Type B pancreatic cell (in vitro differentiated cells): ENCODE data around the gene LIMA1. TPM values are rescaled to one million over a fixed set of nuclear protein-coding genes. Genes with fewer than 3 reads are reported as not detected.

Source experiments
- DNase-seq: peaks from one replicate; pipeline ENCODE4 v3.0.0; 2021; ENCODE audit warnings: mixed read lengths; ENCODE audit not compliant: unreplicated experiment; ENCODE audit errors: extremely low spot score
- H3K27ac Mint-ChIP-seq: 2 replicates; pipeline ENCODE4 v1.8.0; 2021; ENCODE audit warnings: mild to moderate bottlenecking, mixed read lengths
- H3K27me3 Mint-ChIP-seq: 2 replicates; pipeline ENCODE4 v1.8.0; 2021; ENCODE audit warnings: mixed read lengths
- H3K36me3 Mint-ChIP-seq: 2 replicates; pipeline ENCODE4 v1.8.0; 2021; ENCODE audit warnings: mixed read lengths
- H3K4me1 Mint-ChIP-seq: one replicate; pipeline ENCODE4 v1.8.0; 2021; ENCODE audit warnings: mixed read lengths; ENCODE audit not compliant: unreplicated experiment
- H3K4me3 Mint-ChIP-seq: 2 replicates; pipeline ENCODE4 v1.8.0; 2021; ENCODE audit warnings: mild to moderate bottlenecking, mixed read lengths
- H3K9me3 Mint-ChIP-seq: 2 replicates; pipeline ENCODE4 v1.8.0; 2021; ENCODE audit warnings: mixed read lengths
- CTCF ChIP-seq: fragments of 200-600 bp; sonication (generic); conservative IDR thresholded peaks from 2 replicates; pipeline ENCODE4 v1.5.0; 2021; ENCODE audit warnings: antibody characterized with exemption, mild to moderate bottlenecking
- total RNA-seq: library from RNA; stranded (reverse); gene quantifications from 2 replicates; pipeline ENCODE4 v1.2.1, GENCODE V29; 2021; ENCODE audit warnings: low replicate concordance

Gene LIMA1
- total RNA-seq, 1 donor from 2014 or later = 54.4 TPM

DNA sequence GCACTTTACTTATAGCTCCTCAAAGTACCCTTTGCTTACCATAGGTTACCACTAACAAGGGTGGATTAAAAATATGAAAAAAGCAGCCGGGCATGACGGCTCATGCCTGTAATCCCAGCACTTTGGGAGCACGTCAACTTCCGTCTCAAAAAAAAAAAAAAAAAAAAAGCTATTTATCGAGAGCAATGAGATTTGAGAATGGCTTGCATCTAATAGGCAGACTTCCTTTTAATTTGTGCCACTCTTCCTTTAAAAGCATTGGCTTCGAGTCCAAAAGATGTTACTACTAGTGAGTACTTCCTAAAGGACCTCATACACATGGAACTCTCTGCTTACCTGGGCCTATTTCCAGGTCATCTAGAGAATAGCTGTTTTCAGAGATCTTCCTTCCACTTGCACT is 77.7 kb downstream of the LIMA1 start:
- no peak overlapping the region for H3K4me3 Mint-ChIP-seq
- H3K27ac Mint-ChIP-seq = no peak overlapping the region
- no peak for TF ChIP-seq CTCF
- no peaks in the 10 kb centered on the region for H3K9me3 Mint-ChIP-seq
- H3K36me3 Mint-ChIP-seq = peaks cover 33% of the 10 kb centered on the region
- no peak for DNase-seq
- H3K4me1 Mint-ChIP-seq = peaks cover 3% of the 10 kb centered on the region
- H3K27me3 Mint-ChIP-seq = no peaks in the 10 kb centered on the region

GRCh38 chr12:50203691-50204090 is 79.6 kb downstream of the LIMA1 start:
- peaks cover 3% of the 10 kb centered on the region for H3K4me1 Mint-ChIP-seq
- no peak overlapping the region for H3K4me3 Mint-ChIP-seq
- no peaks in the 10 kb centered on the region for H3K27me3 Mint-ChIP-seq
- DNase-seq = no peak
- peak overlapping the region; percentile 88 for H3K27ac Mint-ChIP-seq
- no peaks in the 10 kb centered on the region for H3K9me3 Mint-ChIP-seq
- peaks cover 37% of the 10 kb centered on the region for H3K36me3 Mint-ChIP-seq
- TF ChIP-seq CTCF = no peak

DNA sequence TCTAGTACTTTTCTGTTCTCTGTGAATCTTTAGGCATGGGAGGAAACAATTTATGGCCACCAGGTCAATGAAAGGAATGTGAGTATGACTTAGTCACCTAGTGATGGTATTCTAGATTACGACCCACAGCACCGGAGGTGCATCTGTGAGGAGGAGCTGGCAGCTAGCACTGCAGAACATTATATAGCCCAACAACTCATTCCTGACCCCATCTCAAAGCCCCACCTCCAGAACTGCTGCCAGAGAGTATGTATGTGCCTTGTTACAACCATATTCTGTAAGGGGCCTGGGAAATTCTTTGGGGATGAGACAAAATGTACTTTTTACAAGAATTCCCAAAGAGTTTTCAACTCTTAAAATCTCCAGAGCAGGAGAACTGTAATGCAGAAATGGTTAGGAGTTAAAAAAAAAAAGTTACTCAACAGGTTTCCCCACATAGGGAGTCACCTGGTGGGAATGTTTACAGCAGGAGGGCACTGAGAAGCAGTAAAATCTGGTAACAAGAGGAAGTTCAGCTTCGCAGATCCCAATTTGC is 81.3 kb downstream of the LIMA1 start:
- Mint-ChIP-seq H3K36me3 (peaks cover 33% of the 10 kb centered on the region), H3K4me1 (peaks cover 3% of the 10 kb centered on the region), H3K27me3 (no peaks in the 10 kb centered on the region), H3K9me3 (no peaks in the 10 kb centered on the region), H3K27ac (peak overlapping the region; percentile 88), H3K4me3 (peak overlapping the region; percentile 76)
- no peak for TF ChIP-seq CTCF
- no peak for DNase-seq

- TF ChIP-seq CTCF = no peak
- no peaks in the 10 kb centered on the region for H3K9me3 Mint-ChIP-seq
- peak overlapping the region; percentile 18 for H3K4me3 Mint-ChIP-seq
- peak overlapping the region; percentile 88 for H3K27ac Mint-ChIP-seq
- no peak for DNase-seq
- H3K27me3 Mint-ChIP-seq = no peaks in the 10 kb centered on the region
- H3K4me1 Mint-ChIP-seq = peaks cover 3% of the 10 kb centered on the region
- H3K36me3 Mint-ChIP-seq = peaks cover 32% of the 10 kb centered on the region
Observed at GRCh38 chr12:50200552-50201273, 82.6 kb downstream of the LIMA1 start.

DNA sequence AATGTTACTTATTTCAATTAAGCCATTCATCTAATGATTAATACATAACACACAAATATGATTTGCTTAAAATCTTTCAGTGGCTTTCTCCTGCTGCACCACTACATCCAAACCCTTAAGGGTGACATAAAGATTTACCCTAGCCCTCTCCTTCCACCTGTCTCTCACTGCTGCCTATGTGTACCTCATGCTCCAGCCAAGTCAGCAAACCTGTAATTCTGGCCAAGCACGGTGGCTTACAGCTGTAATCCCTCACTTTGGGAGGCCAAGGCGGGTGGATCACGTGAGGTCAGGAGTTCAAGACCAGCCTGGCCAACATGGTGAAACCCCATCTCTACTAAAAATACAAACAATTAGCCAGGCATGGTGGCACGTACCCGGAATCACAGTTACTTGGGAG is 84.5 kb downstream of the LIMA1 start:
- no peak overlapping the region for H3K4me3 Mint-ChIP-seq
- H3K4me1 Mint-ChIP-seq = peaks cover 3% of the 10 kb centered on the region
- H3K36me3 Mint-ChIP-seq = peaks cover 27% of the 10 kb centered on the region
- no peak for DNase-seq
- H3K9me3 Mint-ChIP-seq = no peaks in the 10 kb centered on the region
- no peaks in the 10 kb centered on the region for H3K27me3 Mint-ChIP-seq
- H3K27ac Mint-ChIP-seq = peak overlapping the region; percentile 25
- no peak for TF ChIP-seq CTCF
